ENCODE measurements around the gene STAB2. TPM values are rescaled to one million over a fixed set of nuclear protein-coding genes. Genes with fewer than 3 reads are reported as not detected.

STAB2 gene
- total RNA-seq, 1 donor from 2014 or later, result not detected

DNA sequence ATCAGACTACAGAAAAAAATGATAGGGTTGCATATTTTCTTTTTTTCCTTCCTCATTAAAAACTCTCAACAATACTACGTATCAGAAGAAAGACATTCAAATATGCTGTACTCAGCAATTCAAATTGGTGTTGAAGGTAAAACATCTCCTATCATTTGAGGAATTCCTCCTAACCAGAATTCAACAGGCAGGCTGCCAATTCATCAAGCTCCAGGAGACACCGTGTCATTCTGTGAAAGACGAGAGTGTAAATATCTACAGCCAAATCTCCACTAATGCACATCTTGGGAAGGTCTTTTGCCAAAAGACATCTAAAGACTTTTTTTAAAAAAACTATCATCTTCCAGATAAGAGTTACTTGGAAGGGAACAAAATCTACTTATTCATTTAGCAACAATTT lies 227.4 kb downstream of the STAB2 start:
- no peaks in the 10 kb centered on the region for H3K4me1 Mint-ChIP-seq
- peaks cover 2% of the 10 kb centered on the region for H3K27me3 Mint-ChIP-seq (ENCODE audit: insufficient read depth, low read depth)
- H3K36me3 Mint-ChIP-seq, result peaks cover 5% of the 10 kb centered on the region
- Histone ChIP-seq H3K4me2 (no peak overlapping the region), H3K4me1 (no peaks in the 10 kb centered on the region), H4K20me1 (ENCODE audit: low read depth) (no peaks in the 10 kb centered on the region), H3K9me3 (ENCODE audit: low read depth) (no peaks in the 10 kb centered on the region), H3F3A (ENCODE audit: low read depth) (no peaks in the 10 kb centered on the region), H3K4me3 (no peak overlapping the region), H3K36me3 (no peaks in the 10 kb centered on the region), H3K79me2 (ENCODE audit: low read depth) (no peaks in the 10 kb centered on the region), H3K27me3 (no peaks in the 10 kb centered on the region), H3K9ac (no peak overlapping the region), H2AFZ (replicated peaks) (no peak overlapping the region), H3K27ac (no peak overlapping the region)
- H3K9me3 Mint-ChIP-seq, result no peaks in the 10 kb centered on the region
- H3K27ac Mint-ChIP-seq, result no peak overlapping the region
- H3K4me3 Mint-ChIP-seq, result no peak overlapping the region
- no peak for TF ChIP-seq EZH2phosphoT487 (IDR thresholded peaks at IDR 0.05)
- TF ChIP-seq EZH2 (IDR thresholded peaks at IDR 0.05), result no peak
- TF ChIP-seq, protein P1, sequence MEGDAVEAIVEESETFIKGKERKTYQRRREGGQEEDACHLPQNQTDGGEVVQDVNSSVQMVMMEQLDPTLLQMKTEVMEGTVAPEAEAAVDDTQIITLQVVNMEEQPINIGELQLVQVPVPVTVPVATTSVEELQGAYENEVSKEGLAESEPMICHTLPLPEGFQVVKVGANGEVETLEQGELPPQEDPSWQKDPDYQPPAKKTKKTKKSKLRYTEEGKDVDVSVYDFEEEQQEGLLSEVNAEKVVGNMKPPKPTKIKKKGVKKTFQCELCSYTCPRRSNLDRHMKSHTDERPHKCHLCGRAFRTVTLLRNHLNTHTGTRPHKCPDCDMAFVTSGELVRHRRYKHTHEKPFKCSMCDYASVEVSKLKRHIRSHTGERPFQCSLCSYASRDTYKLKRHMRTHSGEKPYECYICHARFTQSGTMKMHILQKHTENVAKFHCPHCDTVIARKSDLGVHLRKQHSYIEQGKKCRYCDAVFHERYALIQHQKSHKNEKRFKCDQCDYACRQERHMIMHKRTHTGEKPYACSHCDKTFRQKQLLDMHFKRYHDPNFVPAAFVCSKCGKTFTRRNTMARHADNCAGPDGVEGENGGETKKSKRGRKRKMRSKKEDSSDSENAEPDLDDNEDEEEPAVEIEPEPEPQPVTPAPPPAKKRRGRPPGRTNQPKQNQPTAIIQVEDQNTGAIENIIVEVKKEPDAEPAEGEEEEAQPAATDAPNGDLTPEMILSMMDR (IDR thresholded peaks at IDR 0.05), result no peak
- no peak for DNase-seq (ENCODE audit: low spot score)

Small RNA genes within 50 kb of the gene (small RNA-seq; reads per million reads assigned to genes)
- gene RF00096, result not detected

Other genes starting within 250 kb of the STAB2 start
- gene C12orf42, start 91.3 kb upstream of the STAB2 start, total RNA-seq (ENCODE audit: low replicate concordance), result 0.56 and 1.1 TPM in 2 replicates

All from neural progenitor cell (in vitro differentiated cells).